SW480 (cell line): Measurements from ENCODE around the gene KRTAP9-9.
"Not testable (repeated sequence)": the region's sequence is repeated elsewhere in the genome, so short reads cannot be mapped to it uniquely, and the experiment has no call there.

Experiments used
- DNase-seq: peaks from one replicate; pipeline ENCODE4 v3.0.0-alpha.2; 2016; ENCODE audit warnings: low spot score

The KRTAP9-9 gene

DNA sequence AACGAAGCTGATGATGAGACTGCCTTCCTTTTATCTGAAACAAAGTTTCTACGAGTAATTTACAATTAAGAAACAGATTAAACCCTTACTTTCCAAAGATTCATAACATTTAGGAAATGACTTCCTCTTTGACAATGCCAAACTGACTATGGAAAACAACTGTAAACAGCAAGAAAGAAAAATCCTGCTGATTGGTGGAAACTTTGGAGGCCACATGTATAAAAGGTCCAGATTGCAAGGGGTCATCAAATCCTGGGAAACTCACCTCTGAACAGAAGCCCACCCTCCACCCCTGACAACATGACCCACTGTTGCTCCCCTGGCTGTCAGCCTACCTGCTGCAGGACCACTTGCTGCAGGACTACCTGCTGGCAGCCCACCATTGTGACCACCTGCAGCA lies 9.9 kb downstream of the KRTAP9-9 start, which contains the start of gene KRTAP9-6:
Gene KRTAP9-6 (plus strand): TSS at position 301 of the 400 bp plus-strand sequence. CDS start 0 bp downstream, at position 301.
- DNase-seq: no peak

DNA sequence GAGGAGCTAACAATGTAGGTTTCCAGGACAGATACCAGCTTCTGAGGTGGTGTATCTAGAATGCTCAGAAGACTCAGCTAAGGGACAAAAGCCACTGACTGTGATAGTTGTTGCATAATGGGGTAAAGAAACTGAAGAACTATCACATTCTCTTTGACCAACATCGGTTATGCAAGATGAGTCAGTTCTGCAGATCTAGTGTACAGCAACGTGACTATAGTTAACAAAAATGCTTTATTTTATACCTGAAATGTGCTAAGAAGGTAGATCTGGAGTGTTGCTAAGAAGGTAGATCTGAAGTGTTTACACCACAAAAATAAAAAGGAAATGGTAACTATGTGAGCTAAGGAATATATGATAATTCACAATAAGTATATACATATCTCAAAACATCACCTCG lies 12.5 kb downstream of the KRTAP9-9 start:
- DNase-seq: no peak

DNA sequence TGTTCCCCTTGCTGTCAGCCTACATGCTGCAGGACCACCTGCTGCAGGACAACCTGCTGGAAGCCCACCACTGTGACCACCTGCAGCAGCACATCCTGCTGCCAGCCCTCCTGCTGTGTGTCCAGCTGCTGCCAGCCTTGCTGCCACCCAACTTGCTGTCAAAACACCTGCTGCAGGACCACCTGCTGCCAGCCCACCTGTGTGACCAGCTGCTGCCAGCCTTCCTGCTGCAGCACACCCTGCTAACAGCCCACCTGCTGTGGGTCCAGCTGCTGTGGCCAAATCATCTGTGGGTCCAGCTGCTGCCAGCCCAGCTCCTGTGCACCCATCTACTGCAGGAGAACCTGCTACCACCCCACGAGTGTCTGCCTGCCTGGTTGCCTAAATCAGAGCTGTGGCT lies 16.1 kb downstream of the KRTAP9-9 start:
- not testable (repeated sequence) for DNase-seq

DNA sequence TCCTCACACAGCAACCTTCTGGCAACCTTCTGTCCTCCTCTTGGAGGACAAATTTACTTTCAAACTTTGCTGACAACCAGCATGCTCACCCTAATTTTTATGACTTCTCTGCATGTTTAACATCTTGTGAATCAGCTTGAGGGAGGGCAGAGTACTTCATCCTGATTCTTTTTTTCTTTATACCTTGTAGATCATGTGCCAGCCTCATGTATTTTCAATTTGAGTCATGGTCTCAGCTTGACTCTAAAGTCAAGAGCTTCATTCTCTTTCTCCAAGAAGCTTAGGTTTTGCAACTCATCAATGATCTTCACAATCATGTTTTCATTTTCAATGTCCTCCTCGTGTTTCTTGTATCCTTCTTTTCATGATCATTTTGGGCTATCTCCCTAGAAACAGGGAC lies 16.7 kb downstream of the KRTAP9-9 start:
- DNase-seq: no peak

DNA sequence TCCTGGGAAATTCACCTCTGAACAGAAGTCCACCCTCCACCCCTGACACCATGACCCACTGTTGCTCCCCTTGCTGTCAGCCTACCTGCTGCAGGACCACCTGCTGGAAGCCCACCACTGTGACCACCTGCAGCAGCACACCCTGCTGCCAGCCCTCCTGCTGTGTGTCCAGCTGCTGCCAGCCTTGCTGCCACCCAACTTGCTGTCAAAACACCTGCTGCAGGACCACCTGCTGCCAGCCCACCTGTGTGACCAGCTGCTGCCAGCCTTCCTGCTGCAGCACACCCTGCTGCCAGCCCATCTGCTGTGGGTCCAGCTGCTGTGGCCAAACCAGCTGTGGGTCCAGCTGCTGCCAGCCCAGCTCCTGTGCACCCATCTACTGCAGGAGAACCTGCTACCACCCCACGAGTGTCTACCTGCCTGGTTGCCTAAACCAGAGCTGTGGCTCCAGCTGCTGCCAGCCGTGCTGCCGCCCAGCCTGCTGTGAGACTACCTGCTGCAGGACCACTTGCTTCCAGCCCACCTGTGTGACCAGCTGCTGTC lies 20.5 kb downstream of the KRTAP9-9 start, which contains the start of gene KRTAP9-7:
Gene KRTAP9-7 (plus strand): TSS at position 51 of the 543 bp plus-strand sequence. CDS start 0 bp downstream, at position 51.
- not testable (repeated sequence) for DNase-seq

DNA sequence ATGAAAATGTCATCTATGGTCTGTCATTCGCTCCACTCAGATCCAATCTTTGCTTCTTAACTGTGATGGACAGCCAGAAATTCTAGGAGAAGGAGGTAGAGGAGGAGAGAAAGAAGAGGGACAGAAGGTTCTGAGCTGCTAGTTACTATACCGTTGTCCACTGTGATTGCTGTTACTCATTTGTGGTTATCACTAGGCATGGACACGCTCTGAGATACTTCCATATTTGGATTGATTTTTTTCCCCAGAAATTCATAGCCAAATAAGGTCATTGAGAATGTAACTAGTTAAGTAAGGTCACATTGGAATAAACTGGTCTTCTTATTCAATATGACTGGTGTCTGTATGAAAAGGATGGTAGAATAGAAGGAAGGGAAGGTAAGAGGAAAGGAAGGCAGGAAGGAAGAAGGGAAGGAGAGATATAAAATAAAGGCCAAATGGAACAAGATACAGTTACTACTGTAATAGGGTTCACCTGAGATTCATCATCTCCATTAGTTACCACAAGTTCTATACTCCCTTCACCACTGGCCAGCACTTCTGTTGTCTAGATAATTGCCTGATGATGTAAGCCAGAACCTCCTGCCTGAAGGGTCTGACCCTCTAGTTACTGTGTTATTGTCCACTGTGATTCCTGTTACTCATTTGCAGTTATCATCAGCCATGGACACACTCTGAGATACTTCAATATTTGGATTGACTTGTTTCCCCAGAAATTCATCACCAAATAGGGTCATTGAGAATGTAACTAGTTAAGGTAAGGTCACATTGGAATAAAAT lies 23.2 kb downstream of the KRTAP9-9 start:
- no peak for DNase-seq

DNA sequence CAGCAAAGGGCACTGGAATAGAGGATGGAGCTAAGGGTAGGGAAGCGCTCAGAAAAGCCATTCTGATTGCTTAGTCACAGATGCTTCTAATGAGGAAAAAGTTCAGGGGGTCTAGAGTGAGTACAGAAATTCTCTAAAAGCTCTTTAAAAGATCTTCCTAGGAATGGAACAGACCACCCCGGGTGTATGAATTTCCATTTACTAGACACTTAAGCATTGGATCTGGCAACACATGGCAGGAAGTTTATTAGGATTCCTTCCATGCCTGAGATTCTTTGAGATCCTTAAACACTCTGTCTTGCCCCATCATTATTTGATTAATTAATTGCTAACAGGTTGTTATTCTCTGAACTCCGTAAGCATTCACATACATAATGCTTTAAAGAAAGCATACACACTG lies 28.9 kb downstream of the KRTAP9-9 start:
- no peak for DNase-seq

DNA sequence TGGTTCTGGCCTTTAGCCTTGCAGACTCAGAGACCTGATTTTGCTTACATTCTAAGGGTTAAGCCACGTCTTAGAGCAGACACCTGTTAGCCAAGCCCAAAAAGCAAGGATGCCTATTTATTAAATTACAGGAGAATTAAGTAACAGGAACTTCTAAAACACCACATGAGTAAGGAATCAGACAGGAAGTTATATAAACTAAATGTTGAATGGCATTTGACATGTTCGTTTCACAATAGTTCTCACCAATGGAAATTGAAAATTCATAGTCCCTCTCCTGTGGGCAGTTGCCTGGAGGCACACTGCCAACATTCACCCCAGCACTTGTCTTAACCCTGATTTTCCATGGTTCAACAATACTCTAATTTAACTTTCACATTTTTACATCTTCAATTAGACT lies 29.4 kb downstream of the KRTAP9-9 start:
- DNase-seq: no peak

DNA sequence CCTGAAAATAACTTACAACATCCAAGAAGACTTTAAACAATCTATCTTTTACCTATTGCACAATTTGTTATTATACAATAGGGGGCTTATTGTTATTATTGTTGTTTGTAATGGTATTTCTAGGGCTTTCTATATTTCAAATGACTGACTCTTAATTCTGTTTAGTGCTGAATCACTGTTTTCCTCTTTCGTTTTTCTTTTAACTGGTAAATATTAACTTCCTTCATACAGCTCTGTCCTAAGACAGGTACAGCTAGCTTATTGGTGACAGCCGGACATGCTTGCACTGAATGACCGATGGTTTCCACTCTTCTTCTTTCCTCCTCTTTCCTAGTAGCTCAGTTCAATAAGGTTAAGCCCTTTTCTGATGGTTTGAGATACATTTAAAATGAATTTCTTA lies 31.9 kb downstream of the KRTAP9-9 start:
- no peak for DNase-seq

DNA sequence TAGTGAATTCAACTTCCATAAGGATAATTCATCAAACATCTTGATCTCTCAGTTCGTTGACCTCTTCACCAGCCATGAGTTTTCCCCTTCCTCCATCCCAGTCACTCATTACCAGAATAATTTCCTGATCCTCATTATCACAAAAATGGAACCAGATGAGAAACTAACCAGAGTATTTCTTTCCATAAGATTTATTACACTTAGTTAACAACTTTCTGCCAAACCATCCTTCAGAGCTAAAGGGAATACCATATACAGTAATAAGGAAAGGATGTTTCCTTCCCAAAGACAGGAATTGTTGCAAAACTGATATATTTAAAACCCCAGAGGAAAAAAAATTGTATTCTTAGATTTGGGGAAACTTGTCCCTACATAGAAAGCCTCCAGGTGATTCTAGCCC lies 38.8 kb downstream of the KRTAP9-9 start:
- DNase-seq: no peak

DNA sequence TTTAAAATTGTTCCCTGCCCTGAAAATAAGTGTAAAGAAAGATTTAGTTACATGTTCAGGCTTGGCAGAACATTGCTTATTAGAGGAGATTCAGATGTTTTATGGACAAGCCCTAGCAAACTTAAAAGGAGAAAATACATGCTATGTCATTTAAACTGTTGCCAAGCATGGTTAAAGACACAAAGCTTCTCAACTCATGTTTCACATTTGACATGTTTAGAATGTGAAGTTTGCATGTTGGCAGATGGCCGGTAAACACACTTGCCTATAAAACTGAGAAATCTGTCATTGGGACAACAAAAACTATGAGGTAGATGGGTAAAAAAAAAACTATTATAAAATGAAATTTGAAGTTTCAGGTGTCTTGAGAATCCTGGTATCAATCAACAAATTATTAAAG lies 41.7 kb downstream of the KRTAP9-9 start:
- no peak for DNase-seq

DNA sequence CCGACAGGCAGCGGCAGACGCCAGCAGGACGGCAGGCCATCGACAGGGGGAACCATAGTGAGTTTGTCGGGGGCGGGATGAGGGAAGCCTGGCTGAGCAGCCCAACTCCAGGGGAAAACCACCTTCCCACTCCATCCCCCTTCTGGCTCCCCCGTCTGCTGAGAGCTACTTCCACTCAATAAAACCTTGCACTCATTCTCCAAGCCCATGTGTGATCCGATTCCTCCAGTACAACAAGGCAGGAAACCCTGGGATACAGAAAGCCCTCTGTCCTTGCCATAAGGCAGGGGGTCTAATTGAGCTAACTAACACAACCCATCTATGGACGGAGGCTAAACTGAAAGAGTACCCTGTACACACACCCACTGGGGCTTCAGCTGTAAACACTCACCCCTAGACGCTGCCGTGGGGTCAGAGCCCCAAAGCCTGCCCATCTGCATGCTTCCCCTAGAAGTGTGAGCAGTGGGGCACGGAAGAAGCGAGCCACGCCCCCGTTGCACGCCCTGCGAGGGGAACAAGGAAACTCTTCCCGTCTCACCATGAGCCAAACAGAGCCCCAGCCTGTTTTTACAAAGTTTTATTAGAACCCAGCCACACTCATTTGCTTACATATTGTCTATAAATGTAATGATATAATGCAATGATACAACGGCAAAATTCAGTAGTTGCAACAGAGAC lies 43.4 kb downstream of the KRTAP9-9 start:
- DNase-seq: no peak

DNA sequence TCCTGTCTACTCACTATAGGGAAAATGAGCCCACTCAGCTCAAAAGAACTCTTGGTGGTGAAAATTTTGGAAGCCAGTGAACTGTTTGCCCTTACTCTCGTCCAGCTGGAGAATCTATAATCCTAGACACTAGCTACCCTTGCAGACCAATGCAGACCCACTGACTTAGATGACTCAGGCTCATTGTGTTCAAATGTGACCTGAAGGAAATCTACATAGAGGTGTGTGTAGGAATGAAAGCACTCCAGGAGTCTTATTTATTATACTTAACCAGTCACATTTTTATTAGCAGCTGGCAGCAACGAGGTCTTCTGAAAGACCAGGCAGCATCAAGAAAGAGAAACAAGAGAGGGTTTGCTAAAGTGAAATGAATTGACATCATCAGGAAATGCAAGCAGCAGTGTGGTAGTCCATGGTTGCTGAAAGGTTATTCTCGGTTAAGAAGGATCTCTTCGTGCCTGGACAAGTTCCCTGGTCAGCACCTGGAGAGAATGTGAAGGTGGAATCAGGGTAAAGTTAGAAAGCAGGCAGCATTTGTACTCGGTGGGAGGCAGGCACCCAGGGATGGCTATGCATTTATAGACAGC lies 46.1 kb downstream of the KRTAP9-9 start:
- no peak for DNase-seq

DNA sequence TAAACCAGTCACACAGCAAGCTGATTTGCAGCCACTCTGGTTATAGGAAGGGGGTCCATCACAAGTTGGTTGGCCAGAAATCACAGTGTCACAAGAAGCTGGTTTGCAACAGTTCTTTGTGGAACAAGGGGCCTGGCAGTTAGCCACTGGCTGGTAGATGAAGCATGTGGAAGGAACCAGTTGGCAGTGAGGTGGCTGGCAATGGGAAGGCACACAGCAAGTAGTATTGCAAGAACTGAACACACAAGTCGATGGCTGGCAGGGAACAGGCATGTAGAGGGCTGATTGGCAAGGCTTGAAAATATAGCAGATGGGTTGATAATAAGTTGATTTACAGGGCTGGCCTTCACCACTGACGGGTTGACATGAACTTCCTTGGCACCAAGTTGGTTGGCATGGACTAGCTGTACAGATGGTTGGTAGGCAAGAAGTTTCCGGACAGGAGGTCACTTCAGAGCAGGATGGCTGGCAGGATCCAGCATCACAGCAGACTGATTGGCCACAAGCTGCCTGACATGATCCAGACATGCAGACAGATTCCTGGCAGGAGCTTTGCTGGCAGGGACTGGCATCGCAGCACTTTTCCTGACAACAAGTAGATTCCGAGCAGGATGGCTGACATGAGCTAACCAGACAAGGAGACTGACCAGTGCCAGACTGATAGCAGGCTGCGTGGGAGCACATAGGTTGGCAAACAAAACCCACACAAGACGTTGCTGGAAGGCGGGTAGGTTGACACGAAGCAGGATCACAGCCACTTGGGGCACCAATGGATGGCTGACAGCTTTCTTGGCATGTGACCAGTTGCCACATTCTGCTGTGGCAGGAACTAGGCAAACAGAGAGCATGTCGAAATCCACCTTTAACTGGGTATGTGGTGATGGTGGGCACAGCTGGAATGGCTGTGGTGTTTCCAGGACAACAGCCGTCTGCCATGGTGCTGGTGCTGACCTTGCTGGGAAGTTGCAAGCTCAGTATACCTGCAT lies 47.0 kb downstream of the KRTAP9-9 start, which contains the start of gene KRTAP29-1:
Gene KRTAP29-1 (minus strand): TSS at position 936 of the 986 bp plus-strand sequence. CDS start 0 bp downstream, at position 936.
- DNase-seq: no peak

DNA sequence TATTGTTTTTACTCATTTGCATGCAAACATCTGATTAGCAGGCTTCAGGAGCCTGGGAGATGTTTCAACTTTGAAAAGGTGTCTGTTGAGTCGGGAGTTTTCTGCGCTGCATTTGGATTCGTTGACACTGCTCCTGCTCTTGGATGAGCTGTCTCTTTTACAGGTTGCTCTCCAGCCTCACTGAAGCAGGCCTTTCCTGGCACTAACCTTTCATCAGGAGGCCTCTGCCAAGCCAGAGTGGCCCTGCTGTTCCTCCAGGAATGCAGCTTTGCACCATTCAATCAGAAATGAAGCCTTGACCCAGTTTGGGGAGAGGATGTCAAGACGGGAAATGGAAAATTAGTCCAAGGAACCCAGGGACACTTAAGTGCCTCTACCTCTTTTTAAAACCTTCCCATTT lies 47.8 kb downstream of the KRTAP9-9 start:
- DNase-seq: no peak

DNA sequence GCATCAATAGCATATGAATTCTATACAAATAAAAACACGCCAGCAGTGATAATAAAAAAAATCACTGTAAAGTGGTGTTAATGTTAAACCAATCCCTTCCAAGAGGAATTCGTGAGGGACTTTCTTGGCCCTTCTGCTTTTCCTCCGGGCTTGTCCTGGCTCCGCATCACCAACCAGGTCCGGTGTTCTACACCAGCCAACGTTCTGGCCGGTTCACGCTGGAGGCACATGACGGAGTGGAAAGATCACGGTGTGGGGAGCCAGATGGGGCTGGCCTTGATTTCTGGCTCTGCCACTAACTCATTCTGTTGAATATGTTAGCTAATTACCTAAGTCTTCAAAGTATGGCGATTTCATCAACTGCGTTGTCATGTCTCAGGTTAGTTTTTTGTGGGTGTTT lies 48.9 kb downstream of the KRTAP9-9 start:
- DNase-seq: no peak
